Activated CD8-positive, alpha-beta memory T cell treated with anti-CD3 and anti-CD28 coated beads for 48 hours (primary cell): ENCODE measurements around the gene ABR.

Source experiments
- DNase-seq, 3 experiments: peaks; one replicate each; pipeline ENCODE4 v3.0.0-alpha.2; 2020; ENCODE audit warnings: low read depth in 2 of 3, low spot score in 2 of 3

The ABR gene

GRCh38 chr17:1034652-1035210 lies 145.1 kb downstream of the ABR start:
- no peak for DNase-seq

DNA sequence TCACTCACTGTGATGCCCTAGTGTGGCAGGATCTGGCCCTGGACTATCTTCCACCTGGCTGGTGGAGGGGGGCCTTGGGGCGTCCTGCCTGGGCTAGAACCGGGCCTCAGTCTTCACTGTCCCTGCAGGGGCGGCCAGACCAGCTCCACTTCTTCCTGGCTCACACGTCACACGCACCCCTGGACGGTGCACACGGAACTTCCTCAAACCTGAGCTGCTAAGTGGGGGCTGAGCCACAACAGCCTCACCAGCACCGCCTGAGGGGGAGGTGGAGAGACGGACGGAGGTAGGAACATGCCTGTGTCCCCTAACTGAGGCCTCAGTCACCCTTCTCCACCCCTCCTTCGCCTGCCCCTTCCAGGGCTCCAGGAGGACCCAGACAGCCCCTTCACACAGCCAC lies 146.3 kb downstream of the ABR start:
- DNase-seq = no peak

DNA sequence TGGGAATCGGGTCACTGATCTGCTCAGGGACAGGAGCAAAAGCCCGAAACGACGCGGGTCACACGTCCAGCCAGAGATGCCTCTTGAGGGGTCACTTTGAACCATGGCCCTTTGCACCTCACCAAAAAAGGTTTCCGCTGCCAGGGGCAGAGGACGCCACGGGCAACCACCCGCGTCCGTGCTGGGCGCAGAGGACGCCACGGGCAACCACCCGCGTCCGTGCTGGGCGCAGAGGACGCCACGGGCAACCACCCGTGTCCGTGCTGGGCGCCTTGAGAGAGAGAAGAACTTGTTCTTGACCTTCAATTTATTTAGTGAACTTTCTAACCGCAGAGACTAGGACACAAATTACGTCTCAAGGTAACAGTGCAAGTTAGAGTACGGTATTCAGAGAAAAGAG lies 147.4 kb downstream of the ABR start:
- DNase-seq = no peak

- no peak for DNase-seq
These were observed 148.1 kb downstream of the ABR start for GRCh38 chr17:1031711-1032110.

DNA sequence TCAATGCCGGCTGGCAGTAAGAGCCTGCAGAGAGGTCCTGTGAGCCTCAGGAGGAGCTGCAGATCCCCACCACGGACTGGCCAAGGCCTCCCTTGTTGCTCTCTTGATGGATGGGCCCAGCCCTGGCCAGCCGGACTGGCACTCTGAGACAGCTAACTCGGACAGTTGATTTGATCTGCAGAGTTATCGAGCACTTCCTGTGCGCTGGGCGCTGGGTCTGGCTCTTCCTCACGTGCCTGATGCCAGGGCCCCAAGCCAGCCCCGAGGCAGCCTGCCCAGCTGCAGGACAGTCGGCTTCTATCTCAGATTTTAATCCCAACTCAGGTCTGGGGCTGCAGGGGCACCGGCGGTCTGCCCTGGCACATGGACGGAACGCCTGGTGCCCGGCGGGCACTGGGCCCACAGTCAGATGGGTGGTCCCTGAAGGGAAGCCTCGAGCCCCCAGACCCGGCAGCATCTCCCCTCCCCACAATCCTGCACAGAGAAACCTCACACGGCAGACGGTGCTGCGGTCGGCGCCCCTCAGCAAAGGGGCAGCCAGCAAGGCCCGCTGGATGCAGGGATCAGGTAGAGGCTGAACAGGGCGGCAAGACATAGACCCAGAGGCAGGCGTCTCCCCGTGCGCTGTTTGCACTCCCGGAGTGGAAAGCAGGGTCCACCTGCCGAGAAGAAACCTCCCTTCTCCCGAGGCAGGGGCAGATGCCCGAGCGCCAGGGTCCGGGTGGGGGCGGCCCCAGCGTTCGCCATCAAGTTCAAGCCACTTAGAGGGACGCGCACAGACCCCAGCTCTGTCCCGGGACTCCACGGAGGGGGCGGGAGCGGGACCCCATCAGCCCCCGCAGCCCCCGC lies 148.9 kb downstream of the ABR start:
- no peak for DNase-seq

DNA sequence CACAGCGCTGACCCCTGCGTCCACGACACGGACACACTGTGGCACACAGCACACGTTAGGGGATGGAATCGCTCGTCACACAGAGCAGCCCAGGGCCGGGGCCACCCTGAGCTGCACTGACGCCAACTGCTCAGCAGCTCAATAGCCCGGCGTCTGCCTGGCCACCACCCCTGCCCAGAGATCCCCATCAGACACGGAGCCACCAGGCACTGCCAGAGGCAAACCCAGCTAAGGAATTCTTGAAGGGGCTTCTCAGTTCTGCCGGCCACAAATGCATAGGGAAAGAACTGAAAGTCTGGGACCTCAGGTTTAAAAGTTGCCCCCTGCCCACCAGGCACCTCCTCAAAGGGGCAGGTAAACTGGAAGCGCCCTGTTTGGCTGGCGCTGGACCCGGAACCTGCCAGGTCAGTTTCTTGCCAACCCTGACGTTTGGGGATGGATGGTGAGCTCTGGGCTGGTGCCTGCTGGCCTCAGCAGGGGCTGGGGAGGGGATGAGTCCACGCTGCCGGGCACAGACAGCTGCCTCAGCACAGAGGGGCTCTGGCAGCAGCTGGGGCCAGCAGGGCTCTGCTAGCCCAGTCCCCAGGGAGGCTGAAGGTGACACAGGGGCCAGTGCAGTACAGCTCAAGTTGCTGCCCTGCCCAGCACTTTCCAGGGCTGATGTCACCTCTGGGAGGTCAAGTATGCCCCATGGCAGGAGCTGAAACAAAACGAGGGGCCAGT lies 149.7 kb downstream of the ABR start:
- no peak for DNase-seq

- no peak for DNase-seq
These were observed 150.4 kb downstream of the ABR start for GRCh38 chr17:1029196-1029921.

DNA sequence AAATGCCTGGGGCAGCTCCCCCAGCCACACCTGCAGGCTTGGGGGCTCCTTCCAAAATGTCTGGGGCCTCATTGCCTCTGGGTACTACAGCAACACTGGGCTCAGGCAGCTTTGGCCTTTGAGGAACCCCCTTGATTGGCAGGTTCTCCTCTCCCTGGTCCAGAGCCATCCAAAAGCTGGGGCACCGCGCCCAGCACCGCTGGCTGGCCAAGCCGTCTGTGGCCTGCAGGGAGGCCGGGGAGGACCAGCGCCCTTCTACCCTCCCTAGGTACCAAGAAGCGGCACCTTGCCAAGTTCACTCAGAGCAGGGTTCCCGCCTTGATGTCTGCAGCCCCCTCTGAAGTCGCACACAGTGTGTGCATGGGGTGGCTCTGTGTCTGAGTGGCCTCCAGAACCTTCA lies 152.7 kb downstream of the ABR start:
- no peak for DNase-seq

- DNase-seq = no peak
These were observed 153.2 kb downstream of the ABR start for GRCh38 chr17:1026599-1026975.

GRCh38 chr17:1025733-1026598 lies 153.8 kb downstream of the ABR start:
- no peak for DNase-seq

DNA sequence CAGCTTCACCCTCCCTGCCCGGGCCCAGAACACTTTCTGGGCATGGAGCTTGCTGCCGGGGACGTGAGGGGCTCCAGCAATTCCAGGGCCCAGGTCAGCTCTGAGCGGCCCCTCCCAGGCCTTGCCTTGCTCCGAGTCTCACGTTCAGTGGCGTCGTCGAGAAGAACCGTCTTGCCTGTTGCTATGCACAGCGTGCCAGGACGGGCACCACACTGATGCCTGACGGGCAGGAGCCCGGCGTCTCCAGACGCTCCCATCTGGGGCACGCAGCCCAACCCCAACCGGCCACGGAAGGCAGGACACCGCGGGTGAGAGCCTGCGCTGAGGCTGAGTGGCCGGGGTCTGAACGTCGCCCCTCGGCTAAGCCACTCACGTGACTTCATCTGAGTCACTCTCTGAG lies 155.7 kb downstream of the ABR start:
- no peak for DNase-seq

- DNase-seq = no peak
These were observed 157.3 kb downstream of the ABR start for GRCh38 chr17:1022278-1023024.

DNA sequence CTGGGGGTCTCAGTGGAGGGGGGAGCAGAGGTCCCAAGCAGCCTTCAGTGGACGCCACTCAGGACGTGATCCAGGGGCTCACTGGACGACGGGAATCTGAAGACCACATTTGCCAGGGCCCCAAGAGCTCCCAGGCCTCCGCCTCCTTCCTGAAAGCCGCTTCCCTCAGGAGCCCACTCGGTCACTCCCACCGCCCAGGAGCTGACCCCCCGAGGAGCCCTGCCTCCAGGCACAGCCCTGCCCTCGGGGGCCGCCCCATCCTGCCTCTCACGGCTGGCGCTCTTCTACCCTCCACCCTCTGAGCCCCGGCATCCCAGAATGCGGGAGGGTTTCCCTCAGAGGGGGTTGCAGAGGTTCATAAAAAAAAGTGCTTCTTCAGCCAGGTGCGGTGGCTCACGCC lies 158.6 kb downstream of the ABR start:
- DNase-seq = no peak

DNA sequence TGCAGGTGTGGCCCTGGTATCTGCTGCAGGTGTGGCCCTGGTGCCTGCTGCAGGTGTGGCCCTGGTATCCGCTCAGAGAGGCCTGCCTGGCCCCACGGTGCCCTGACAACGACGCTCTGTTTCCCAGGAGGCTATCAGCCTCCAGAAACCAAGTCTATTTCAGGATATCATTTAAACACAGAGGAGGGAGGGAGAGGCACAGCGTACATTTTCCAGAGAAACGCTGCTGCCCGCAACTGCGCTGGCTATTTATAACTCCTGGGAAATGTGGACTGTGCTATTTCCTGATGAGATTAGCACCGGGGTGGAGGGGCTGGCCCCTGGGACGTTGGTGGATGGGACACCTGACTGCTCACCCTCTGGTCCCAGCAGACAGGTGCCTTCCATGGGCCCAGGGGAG lies 160.3 kb downstream of the ABR start:
- DNase-seq = no peak

- no peak for DNase-seq
These were observed 161.2 kb downstream of the ABR start for GRCh38 chr17:1018547-1018946.

GRCh38 chr17:1013729-1014090 lies 166.1 kb downstream of the ABR start:
- no peak for DNase-seq

DNA sequence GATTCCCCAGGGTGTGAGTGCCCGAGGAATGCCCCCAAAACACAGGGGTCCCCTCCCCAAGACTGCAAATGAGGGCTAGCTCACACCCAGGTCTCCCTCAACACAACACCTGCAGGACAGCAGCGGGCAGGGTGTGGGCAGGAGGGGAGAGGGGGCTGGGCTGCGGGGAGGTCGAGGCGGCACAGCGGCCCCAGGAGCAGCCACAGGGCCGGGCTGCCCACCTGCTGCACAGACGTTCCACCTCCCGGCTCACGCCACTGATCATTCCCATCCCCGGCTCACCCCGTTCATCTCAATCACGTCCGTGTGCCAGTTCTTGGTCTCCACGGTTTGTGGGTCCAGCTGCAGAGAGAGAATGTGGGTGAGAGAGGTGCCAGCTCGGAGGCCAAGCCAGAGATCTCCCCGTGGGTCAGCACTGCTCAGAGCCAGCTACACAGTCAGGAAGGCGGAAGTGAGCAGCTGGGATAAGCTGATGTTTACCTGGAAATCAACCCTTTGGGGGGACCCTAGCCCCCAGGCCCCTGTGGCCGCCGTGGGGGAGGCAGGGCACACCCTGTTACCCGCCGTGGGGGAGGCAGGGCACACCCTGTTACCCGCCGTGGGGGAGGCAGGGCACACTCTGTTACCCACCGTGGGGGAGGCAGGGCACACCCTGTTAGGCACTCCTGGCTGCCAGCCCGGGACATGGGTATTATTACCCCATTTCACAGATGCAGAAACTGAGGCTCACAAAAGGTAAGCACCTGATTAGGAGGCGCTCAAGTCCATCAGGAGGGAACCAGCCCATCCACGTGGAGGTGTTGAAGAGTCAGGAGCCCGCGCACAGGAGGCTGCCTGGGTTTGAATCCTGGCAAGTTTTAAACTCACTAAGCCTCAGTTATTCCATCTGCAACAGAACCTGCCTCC lies 166.7 kb downstream of the ABR start:
- no peak for DNase-seq

- DNase-seq = no peak
These were observed 167.7 kb downstream of the ABR start for GRCh38 chr17:1011760-1012735.
